ENCODE data around the gene TUT4.
"Not testable (repeated sequence)": the region's sequence is repeated elsewhere in the genome, so short reads cannot be mapped to it uniquely, and the experiment has no call there.

The TUT4 gene

GRCh38 chr1:52590266-52590665 is 37.4 kb upstream of the TUT4 start:
- POLR2A ChIA-PET = no interaction called here
- no peak for DNase-seq (ENCODE audit: extremely low spot score)
- CTCF ChIA-PET = no interaction called here

DNA sequence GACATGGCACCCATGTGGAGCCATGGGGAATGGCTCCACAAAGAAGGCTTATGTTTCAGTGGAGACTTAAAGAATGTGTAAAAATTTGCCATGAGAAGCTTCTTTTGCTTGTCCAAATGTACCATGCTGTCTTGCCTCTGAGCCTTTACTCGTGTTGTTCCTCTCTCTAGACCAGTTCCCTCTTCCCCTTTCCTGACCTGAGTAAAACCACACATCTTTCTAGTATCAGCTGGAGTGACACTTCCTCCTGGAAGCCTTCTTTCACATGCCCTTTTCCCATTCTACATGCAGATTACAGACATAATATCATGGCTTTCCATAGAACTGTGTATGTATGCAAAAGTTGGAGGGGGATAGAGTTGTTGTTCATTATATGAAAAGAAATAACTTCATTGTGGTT is 35.6 kb upstream of the TUT4 start:
- no peak for TF ChIP-seq BHLHE40 (IDR thresholded peaks at IDR 0.05; ENCODE audit: borderline replicate concordance)
- TF ChIP-seq, protein P1, sequence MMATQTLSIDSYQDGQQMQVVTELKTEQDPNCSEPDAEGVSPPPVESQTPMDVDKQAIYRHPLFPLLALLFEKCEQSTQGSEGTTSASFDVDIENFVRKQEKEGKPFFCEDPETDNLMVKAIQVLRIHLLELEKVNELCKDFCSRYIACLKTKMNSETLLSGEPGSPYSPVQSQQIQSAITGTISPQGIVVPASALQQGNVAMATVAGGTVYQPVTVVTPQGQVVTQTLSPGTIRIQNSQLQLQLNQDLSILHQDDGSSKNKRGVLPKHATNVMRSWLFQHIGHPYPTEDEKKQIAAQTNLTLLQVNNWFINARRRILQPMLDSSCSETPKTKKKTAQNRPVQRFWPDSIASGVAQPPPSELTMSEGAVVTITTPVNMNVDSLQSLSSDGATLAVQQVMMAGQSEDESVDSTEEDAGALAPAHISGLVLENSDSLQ (IDR thresholded peaks at IDR 0.05) = no peak
- TF ChIP-seq HDGF (IDR thresholded peaks at IDR 0.05; ENCODE audit: borderline replicate concordance) = no peak
- no peak for TF ChIP-seq FOXM1 (IDR thresholded peaks at IDR 0.05; ENCODE audit: borderline replicate concordance)
- TF ChIP-seq ARNT (IDR thresholded peaks at IDR 0.05) = no peak
- DNase-seq (ENCODE audit: extremely low spot score) = no peak
- ChIA-PET CTCF (no interaction called here), POLR2A (no interaction called here)

More at GRCh38 chr1:52590266-52590665, 37.4 kb upstream of the TUT4 start:
- TF ChIP-seq FOXM1 (IDR thresholded peaks at IDR 0.05; ENCODE audit: borderline replicate concordance) (no peak), ZNF384 (IDR thresholded peaks at IDR 0.05) (no peak)

GRCh38 chr1:52588027-52588426 is 35.1 kb upstream of the TUT4 start:
- POLR2A ChIA-PET = no interaction called here
- DNase-seq (ENCODE audit: extremely low spot score) = no peak
- TF ChIP-seq CTBP1 (IDR thresholded peaks at IDR 0.05; ENCODE audit: borderline replicate concordance) = no peak
- no peak for TF ChIP-seq FOXA1 (IDR thresholded peaks at IDR 0.05)
- TF ChIP-seq ARNT (IDR thresholded peaks at IDR 0.05) = no peak
- TF ChIP-seq, protein P1 (IDR thresholded peaks at IDR 0.05) = no peak
- TF ChIP-seq HDGF (IDR thresholded peaks at IDR 0.05; ENCODE audit: borderline replicate concordance) = no peak
- no peak for TF ChIP-seq FOXM1 (IDR thresholded peaks at IDR 0.05; ENCODE audit: borderline replicate concordance)
- TF ChIP-seq NFRKB (IDR thresholded peaks at IDR 0.05) = no peak
- no peak for TF ChIP-seq LEF1 (IDR thresholded peaks at IDR 0.05; ENCODE audit: borderline replicate concordance)
- TF ChIP-seq L3MBTL2 (conservative IDR thresholded peaks at IDR 0.05) = no peak
- TF ChIP-seq SUZ12 (IDR thresholded peaks at IDR 0.05) = no peak
- no peak for TF ChIP-seq FOXK2 (IDR thresholded peaks at IDR 0.05)
- no peak for TF ChIP-seq SP1 (IDR thresholded peaks at IDR 0.05)
- CTCF ChIA-PET = no interaction called here

GRCh38 chr1:52585474-52585873 is 32.6 kb upstream of the TUT4 start:
- POLR2A ChIA-PET = no interaction called here
- CTCF ChIA-PET = no interaction called here
- DNase-seq (ENCODE audit: extremely low spot score) = no peak
- no peak for TF ChIP-seq TARDBP (IDR thresholded peaks at IDR 0.05)
- TF ChIP-seq SUZ12 (IDR thresholded peaks at IDR 0.05) = no peak

DNA sequence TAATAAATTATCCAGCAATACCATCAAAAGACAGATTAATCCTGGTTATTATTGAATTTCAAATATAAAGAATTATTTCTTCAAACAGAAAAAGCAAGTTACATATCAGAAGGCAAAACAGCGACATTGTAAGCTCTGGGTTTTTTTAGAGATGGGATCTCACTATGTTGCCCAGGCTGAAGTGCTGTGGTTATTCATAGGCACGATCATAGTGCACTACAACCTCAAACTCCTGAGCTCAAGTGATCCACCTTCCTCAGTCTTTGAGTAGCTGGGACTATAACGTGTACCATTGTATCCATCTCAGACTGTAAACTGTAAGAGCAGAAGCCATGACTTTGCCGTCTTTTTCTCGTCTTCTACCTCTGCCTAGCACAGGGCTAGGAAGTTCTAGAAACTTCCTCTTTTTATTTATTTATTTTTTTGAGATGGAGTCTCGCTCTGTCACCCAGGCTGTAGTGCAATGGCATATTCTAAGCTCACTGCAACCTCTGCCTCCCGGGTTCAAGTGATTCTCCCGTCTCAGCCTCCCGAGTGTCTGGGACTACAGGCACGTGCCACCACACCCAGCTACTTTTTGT is 29.3 kb upstream of the TUT4 start:
- TF ChIP-seq BHLHE40 (IDR thresholded peaks at IDR 0.05; ENCODE audit: borderline replicate concordance) (no peak), L3MBTL2 (conservative IDR thresholded peaks at IDR 0.05) (no peak), FOXM1 (IDR thresholded peaks at IDR 0.05; ENCODE audit: borderline replicate concordance) (no peak), HDGF (IDR thresholded peaks at IDR 0.05; ENCODE audit: borderline replicate concordance) (no peak)
- TF ChIP-seq, protein P1 (IDR thresholded peaks at IDR 0.05) = no peak
- ChIA-PET CTCF (interaction anchor here (0.7 kb wide), 1 partner anchor 153 kb away, joined by 7 read pairs; no protein-coding TSS in a partner anchor), POLR2A (no interaction called here)
- no peak for DNase-seq (ENCODE audit: extremely low spot score)

DNA sequence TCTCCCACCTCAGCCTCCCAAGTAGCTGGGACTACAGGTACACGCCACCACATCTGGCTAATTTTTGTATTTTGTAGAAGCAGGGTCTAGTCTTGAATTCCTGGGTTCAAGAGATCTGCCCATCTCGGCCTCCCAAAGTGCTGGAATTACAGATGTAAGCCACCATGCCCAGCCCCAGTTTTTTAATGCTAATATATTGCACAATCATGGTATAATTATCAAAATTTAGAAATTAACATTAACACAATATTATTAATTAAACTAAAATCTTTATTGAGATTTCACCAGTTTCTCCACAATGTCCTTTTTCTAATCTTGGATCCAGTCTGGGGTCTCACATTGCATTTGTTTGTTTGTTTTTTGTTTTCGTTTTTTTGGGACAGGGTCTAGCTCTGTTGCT is 27.4 kb upstream of the TUT4 start:
- POLR2A ChIA-PET = no interaction called here
- DNase-seq (ENCODE audit: extremely low spot score) = no peak
- TF ChIP-seq TARDBP (IDR thresholded peaks at IDR 0.05) (no peak), FOXM1 (IDR thresholded peaks at IDR 0.05; ENCODE audit: borderline replicate concordance) (no peak), ZNF384 (IDR thresholded peaks at IDR 0.05) (no peak), FOXA1 (IDR thresholded peaks at IDR 0.05) (no peak), NFRKB (IDR thresholded peaks at IDR 0.05) (no peak)
- CTCF ChIA-PET = no interaction called here

DNA sequence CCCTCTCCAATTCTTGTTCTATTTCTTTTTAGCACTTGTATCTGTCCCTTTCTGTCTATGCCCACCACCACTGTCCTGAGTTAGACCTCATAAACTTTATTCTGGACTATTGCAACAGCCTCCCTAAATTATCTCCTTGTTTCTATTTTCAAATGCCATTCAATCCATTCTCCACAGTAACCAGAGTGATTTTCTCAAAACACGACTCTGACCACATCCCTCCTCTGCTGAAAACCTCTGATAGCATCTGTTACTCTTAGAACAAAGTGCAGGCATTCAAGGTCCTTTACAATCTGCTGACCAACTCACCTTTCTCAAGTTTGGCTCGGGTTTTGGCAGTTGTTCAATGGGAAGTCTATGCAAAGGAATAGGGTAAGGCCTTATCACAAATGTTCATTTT is 26.5 kb upstream of the TUT4 start:
- ChIA-PET CTCF (no interaction called here), POLR2A (no interaction called here)
- no peak for TF ChIP-seq SUZ12 (IDR thresholded peaks at IDR 0.05)
- TF ChIP-seq CTBP1 (IDR thresholded peaks at IDR 0.05; ENCODE audit: borderline replicate concordance) = no peak
- no peak for TF ChIP-seq LEF1 (IDR thresholded peaks at IDR 0.05; ENCODE audit: borderline replicate concordance)
- TF ChIP-seq, protein P1 (IDR thresholded peaks at IDR 0.05) = no peak
- no peak for TF ChIP-seq HDGF (IDR thresholded peaks at IDR 0.05; ENCODE audit: borderline replicate concordance)
- TF ChIP-seq ZNF384 (IDR thresholded peaks at IDR 0.05) = no peak
- TF ChIP-seq ELF4 (IDR thresholded peaks at IDR 0.05) = no peak
- no peak for TF ChIP-seq L3MBTL2 (conservative IDR thresholded peaks at IDR 0.05)
- no peak for TF ChIP-seq BHLHE40 (IDR thresholded peaks at IDR 0.05; ENCODE audit: borderline replicate concordance)
- TF ChIP-seq NFRKB (IDR thresholded peaks at IDR 0.05) = no peak
- TF ChIP-seq TARDBP (IDR thresholded peaks at IDR 0.05) = no peak
- no peak for TF ChIP-seq FOXM1 (IDR thresholded peaks at IDR 0.05; ENCODE audit: borderline replicate concordance)
- TF ChIP-seq FOXA1 (IDR thresholded peaks at IDR 0.05) = no peak
- no peak for TF ChIP-seq ARNT (IDR thresholded peaks at IDR 0.05)
- DNase-seq (ENCODE audit: extremely low spot score) = no peak

- CTCF ChIA-PET = not testable (repeated sequence)
- POLR2A ChIA-PET = interaction anchor here (1.7 kb wide), 1 partner anchor 25 kb away, joined by 5 read pairs; the partner anchor contains the start of gene TUT4
Measured at GRCh38 chr1:52578066-52578465, 25.2 kb upstream of the TUT4 start.

More at GRCh38 chr1:52578066-52578465, 25.2 kb upstream of the TUT4 start:
- DNase-seq (ENCODE audit: extremely low spot score) = not testable (repeated sequence)

Measured in HEK293T (cell line).